NCI-H748 treated with DMSO at 0.1 percent for 48 hours (cell line): ENCODE data around the gene MAP1S.

Experiments used
- DNase-seq: peaks from one replicate; lab custom pipeline; 2025; lab: John Stamatoyannopoulos, UW

The MAP1S gene

DNA sequence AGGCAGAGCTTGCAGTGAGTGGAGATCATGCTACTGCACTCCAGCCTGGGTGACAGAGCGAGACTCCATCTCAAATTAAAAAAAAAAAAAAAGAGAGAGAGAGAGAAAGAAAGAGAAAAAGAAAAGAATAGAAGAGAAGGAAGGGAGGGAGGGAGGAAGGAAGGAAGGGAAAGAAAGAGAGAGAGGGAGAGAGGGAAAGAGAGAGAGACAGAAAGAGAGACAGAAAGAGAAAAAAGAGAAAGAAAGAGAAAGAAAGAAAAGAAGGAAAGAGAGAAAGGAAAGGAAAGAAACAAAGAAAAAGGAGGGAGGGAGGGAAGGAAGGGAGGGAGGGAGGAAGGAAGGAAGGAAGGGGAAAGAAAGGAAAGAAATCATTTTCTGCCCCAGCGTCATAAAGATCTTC, 24.1 kb upstream of the MAP1S start:
- no peak for DNase-seq

DNA sequence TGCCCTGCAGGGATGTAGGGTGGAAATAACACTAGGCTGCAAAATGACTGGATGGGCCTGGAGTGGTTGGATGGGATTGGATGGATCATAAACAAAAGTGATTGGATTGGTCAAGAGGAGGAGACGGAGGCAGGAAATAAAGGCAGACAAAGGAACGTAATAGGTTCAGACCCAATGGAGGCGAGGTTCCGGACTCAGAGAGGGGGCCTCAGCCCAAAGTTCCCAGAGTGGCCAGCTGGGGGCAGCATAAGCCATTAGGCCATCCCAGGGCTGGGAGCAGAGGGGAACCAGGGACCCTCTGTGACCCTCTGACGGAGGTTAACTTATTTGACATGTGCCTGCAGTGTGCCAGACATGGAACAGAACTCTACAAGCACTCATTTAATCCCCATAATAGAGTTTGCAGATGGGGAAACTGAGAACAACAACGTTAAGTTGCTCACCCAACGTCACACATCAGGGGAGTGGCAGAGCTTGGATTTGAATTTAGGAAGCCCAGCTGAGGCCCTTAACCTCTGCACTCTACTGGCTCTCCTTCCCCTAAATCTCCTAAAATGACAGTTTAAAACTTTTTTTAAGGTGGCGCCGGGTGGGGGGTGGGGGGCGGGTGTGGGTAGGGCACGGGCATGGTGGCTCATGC, 15.3 kb upstream of the MAP1S start:
- DNase-seq = no peak

DNA sequence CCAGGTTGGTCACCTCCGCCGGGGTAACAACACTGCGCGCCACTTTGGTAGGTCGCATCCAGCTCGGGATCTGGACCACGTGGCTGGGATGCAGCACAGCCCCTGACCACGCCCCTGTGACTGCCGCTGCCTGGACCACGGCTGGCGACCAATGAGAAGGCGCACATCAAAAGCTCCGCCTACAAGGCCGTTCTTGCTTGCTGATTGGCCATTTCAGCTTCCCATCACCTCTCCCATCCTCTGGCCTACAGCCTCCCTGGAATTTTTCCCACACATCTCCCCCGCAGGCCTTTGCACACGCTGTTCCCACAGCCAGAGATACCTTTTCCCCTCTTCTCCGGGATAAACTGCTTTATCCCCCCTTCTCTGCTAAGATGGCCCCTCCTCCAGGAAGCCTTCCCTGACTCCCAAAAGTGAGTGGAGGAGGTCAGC, 12.5 kb upstream of the MAP1S start:
- no peak for DNase-seq

DNA sequence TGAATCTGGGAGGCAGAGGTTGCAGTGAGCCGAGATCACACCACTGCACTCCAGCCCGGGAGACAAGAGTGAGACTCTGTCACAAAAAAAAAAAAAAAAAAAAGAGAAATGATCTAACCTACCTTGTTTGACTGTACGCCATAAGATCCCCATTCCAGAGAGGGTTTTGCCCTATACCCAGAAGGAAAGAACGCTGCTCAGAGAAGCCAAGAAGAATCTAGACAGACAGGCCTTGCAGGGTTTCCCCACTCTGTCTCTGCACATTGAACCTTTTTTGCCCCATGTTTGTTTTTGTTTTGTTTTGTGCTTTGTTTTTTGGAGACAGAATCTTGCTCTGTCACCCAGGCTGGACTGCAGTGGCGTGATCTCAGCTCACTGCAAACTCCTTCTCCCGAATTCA, 7.4 kb upstream of the MAP1S start:
- no peak for DNase-seq

DNA sequence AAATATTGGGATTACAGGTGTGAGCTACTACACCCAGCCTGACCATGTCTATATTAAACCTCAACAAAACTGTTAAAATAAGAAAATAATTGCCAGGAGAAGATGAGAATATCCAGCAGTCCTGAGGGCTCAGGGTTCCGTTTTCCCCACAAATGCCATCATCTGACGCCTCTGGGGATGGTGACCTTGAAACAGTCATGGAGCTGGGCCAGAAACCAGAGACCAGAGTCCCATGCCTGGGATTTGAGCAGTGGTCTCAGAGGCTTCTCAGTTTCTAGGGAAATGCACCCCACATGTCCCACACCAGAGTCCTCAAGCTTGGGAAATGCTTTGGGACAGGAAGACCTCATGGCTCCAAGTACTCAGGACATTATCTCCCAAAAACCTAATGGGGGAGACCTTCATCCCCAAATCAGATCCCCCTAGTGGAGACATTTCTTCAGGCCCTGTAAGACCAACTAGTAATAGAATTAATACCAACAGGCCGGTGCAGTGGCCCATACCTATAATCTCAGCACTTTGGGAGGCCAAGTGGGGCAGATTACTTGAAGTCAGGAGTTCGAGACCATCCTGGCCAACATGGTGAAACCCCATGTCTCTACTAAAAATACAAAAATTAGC, 2.9 kb upstream of the MAP1S start:
- DNase-seq = no peak

DNA sequence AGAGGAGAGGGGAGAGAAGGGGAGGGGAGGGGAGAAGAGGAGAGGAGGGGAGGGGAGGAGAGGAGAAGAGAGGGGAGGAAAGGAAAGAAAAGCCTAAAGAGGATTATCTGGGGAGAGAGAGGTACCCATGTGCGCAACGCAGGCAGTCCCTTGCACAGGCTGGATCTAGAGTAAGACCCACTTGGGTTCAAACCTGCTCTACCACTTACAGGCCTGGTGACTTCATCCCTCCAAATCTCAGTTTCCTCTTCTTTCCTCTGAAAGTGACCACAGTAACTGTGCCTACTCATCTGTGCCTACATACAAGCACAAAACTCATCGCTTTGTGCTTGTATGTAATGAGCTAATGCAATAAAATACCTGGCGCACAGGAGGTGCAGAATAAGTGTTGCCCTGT, 732 bp upstream of the MAP1S start:
- no peak for DNase-seq

DNA sequence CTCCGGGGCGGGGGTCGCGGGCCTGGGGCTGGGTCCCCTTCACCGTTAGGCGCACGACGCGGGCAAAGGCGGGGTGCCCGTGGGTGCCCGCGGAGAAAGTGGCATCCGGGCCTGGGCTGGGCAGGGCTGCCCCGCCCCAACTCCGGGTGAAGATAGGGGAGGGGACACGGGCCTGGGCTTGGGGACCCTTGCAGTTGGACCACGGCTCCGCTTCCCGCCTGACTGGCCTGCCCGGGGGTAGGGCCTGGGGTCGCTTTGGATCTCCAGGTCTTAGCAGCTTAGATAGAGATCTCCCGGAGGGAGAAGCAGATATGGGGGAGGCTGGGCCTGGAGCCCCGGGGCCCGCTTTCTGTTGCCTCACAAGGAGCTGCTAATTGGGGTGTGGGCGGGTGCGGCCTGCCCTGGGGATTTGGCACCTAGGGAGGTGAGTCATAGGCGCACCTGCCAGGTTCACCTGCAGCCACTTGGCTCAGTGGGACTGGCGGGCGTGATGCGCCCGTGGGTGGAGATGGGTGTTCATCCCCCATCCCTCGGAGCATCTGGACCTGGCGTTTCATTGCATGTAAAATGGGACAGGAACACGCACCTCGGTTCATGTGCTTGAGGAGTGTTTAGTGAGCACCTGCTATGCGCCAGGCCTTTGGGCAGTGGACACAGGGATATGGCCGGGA, 585 bp downstream of the MAP1S start:
- no peak for DNase-seq

DNA sequence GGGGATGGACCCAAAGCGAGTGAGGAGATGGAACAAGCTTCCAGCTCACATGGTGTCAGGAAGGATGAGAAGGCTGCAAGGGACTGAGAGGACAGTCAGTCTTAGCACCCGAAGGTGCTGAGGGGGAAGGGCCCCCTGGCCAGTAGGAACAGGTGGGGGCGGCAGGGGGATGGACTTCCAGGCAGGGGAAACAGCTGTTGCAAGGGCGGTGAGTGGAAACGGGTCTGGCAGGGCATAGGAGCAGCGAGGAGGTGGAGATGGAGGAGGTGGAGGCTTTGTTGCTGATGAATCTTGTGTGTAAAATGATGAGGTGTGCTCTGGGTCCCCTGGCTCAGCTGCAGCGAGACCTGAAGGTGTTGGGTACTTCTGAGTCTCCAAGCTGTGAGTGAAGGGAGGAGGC, 1.2 kb downstream of the MAP1S start:
- DNase-seq = no peak

DNA sequence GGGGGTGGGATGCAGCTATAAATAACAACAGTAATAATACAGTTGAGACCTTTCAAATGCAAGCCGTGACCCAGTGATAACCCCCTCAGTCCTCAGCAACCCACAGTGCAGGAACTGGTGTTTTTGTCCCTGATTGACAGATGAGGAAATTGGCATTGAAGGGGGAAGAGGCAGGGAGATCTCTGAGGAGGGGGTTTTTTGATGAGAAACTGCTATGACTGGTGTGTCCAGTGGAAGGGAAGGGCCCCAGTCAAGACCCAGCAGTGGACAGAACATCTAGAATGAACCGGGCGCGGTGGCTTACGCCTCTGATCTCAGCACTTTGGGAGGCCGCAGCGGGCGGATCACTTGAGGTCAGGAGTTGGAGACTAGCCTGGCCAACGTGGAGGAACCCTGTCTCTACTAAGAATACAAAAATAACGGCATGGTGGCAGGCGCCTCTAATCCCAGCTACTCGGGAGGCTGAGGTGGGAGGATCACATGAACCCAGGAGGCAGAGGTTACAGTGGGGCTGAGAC, 1.9 kb downstream of the MAP1S start:
- no peak for DNase-seq

DNA sequence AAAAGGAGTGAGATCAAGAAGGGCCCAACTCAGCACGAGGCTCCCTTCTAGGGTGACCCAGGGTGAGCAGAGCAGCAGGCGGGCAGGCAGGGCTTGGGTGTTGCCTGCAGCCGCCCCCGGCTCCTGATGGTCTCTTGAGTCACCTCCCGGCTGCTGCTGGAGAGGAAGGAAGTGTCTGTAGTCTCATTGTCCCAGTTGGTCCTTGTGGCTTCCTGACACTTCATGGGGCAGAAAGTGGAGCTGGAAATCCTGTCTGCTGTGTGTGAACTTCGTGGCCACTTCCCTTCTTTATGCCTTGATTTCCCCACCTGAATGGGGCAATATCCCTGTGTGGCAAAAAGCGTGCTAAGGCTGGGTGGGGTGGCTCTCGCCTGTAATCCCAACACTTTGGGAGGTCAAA, 2.5 kb downstream of the MAP1S start:
- no peak for DNase-seq

DNA sequence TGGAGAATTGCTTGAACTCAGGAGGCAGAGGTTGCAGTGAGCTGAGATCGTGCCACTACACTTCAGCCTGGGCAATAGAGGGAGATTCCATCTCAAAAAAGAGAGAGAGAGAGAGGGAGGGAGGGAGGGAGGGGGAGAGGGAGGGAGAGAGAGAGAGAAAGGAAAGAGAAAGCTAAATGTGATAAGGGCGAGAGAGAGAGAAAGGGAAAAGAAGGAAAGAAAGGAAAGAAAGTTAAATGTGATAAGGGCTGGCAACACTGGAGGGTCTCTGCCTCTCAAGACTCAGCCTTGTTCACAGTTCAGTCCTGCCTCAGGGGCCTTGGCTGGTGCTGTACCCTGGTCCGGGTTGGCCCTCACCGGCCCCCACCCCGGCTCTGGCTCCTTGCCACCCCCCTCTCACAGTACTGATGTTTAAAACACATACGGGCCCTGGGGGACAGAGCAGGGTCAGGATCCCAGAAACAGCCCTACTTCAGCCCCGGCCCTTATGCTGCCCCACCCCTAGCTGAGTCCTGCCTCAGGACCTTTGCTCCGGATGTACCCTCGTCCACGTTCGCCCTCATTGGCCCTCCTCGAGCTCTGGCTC, 3.5 kb downstream of the MAP1S start:
- DNase-seq = no peak

DNA sequence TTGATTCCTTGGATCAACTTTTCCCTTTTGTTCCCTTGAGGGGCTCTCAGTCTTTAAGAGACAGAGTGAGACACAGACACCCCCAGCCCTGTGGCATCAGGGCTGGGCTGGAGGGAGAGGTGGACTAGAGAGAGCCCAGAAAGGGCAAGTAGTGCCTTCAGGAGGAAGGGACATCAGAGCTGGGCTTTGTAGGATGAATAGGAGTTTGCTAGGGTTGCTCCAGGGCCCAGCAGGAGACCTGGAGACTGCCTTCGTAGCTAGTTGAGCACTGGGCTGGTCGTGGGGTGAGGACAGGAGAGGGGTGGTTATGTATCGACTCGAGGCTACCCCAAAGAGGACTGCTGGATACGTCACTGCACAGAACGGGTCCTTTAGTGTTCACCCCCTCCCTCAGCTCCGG, 5.4 kb downstream of the MAP1S start:
- no peak for DNase-seq

DNA sequence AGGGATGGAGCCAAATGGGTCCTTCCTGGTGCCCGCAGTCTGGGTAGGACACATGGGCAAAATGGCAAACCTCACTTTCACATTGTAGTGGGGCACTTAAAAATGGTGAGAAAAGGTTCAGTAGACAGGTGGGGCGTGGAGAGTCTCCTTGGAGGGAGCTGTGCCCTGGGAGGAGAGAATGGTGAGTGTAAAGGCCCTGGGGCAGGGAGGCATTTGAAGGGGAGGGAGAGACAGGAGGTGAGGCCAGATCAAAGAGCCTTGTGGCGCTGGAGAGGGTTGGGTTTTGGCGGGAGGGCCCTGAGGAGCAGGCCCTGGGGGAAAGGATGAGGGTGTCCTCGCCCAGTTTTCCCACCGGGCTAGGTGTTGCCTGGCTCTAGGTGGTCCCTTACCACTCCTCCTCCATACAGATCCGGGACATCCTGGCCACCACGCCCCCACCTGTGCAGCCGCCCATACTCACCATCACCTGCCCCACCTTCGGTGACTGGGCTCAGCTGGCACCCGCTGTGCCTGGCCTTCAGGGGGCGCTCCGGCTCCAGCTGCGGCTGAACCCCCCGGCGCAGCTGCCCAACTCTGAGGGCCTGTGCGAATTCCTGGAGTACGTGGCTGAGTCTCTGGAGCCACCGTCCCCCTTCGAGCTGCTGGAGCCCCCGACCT, 6.3 kb downstream of the MAP1S start:
- DNase-seq = no peak

DNA sequence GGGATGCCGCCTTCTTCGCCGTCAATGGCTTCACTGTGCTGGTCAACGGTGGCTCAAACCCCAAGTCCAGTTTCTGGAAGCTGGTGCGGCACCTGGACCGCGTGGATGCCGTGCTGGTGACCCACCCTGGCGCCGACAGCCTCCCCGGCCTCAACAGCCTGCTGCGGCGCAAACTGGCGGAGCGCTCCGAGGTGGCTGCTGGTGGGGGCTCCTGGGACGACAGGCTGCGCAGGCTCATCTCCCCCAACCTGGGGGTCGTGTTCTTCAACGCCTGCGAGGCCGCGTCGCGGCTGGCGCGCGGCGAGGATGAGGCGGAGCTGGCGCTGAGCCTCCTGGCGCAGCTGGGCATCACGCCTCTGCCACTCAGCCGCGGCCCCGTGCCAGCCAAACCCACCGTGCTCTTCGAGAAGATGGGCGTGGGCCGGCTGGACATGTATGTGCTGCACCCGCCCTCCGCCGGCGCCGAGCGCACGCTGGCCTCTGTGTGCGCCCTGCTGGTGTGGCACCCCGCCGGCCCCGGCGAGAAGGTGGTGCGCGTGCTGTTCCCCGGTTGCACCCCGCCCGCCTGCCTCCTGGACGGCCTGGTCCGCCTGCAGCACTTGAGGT, 7.0 kb downstream of the MAP1S start:
- DNase-seq = no peak

DNA sequence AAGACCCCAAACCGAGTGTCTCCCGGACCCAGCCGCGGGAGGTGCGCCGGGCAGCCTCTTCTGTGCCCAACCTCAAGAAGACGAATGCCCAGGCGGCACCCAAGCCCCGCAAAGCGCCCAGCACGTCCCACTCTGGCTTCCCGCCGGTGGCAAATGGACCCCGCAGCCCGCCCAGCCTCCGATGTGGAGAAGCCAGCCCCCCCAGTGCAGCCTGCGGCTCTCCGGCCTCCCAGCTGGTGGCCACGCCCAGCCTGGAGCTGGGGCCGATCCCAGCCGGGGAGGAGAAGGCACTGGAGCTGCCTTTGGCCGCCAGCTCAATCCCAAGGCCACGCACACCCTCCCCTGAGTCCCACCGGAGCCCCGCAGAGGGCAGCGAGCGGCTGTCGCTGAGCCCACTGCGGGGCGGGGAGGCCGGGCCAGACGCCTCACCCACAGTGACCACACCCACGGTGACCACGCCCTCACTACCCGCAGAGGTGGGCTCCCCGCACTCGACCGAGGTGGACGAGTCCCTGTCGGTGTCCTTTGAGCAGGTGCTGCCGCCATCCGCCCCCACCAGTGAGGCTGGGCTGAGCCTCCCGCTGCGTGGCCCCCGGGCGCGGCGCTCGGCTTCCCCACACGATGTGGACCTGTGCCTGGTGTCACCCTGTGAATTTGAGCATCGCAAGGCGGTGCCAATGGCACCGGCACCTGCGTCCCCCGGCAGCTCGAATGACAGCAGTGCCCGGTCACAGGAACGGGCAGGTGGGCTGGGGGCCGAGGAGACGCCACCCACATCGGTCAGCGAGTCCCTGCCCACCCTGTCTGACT, 7.9 kb downstream of the MAP1S start:
- no peak for DNase-seq

DNA sequence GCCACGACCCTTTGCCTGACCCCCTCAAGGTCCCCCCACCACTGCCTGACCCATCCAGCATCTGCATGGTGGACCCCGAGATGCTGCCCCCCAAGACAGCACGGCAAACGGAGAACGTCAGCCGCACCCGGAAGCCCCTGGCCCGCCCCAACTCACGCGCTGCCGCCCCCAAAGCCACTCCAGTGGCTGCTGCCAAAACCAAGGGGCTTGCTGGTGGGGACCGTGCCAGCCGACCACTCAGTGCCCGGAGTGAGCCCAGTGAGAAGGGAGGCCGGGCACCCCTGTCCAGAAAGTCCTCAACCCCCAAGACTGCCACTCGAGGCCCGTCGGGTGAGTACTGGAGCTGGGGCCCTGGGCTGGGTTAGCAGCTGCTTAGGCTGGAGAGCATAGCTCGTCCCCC, 8.6 kb downstream of the MAP1S start:
- DNase-seq = no peak

DNA sequence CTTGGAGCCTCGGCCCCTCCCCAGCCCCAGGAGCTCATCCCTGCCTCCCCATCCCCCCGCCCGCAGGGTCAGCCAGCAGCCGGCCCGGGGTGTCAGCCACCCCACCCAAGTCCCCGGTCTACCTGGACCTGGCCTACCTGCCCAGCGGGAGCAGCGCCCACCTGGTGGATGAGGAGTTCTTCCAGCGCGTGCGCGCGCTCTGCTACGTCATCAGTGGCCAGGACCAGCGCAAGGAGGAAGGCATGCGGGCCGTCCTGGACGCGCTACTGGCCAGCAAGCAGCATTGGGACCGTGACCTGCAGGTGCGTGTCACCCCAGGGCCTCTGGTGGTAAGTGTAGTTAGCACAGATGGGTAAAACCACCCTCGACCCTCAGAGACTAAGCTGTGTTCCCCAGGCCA, 13.8 kb downstream of the MAP1S start:
- no peak for DNase-seq

DNA sequence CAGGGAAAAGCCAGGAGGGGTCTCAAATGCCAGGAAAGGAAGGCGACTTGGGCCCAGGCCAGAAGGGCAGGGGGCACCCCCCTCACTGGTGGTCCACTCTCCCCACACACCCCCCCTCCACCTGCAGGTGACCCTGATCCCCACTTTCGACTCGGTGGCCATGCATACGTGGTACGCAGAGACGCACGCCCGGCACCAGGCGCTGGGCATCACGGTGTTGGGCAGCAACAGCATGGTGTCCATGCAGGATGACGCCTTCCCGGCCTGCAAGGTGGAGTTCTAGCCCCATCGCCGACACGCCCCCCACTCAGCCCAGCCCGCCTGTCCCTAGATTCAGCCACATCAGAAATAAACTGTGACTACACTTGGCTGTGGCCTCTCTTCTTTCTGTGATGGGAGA, 14.9 kb downstream of the MAP1S start:
- DNase-seq = no peak

DNA sequence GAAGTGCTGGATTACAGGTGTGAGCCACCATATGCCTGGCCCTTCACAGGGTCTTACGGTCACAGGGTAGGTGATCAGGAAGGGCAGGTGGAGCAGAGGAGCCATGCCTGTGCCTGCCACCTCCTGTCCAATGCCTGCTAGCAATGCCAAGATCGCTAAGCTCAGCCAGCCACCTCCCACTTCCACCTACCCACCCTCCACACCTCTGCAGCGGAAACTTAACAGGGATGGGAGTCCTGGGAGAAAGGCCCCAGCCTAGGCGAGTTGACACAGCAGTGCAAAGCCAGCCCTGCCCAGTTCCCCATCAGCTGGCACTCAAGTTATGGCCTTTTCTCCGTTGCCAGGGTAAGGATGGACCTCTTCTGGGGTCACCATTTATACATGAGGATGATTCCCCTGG, 16.1 kb downstream of the MAP1S start:
- no peak for DNase-seq

DNA sequence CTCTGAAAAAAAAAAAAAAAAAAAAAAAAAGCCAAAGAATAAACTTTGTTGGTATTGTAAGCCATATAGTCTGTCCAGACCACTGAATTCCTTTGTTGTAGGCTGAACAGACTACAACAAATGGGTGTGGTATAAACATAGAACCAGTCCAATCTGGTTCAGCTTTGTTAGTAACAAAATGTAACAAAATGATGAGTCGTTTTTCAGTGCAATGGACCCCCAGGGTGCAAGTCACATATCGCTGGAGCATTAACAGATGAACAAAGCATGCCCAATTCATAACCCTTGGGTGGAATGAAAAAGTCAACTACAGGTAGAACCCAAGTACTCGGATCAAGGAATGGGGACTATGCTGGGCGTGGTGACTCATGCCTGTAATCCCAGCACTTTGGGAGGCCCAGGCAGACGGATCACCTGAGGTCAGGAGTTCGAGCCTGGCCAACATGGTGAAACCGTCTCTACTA, 18.4 kb downstream of the MAP1S start:
- no peak for DNase-seq
